Measurements from ENCODE around the gene SLC5A2.
"Not testable (repeated sequence)": the region's sequence is repeated elsewhere in the genome, so short reads cannot be mapped to it uniquely, and the experiment has no call there.

Gene SLC5A2

DNA sequence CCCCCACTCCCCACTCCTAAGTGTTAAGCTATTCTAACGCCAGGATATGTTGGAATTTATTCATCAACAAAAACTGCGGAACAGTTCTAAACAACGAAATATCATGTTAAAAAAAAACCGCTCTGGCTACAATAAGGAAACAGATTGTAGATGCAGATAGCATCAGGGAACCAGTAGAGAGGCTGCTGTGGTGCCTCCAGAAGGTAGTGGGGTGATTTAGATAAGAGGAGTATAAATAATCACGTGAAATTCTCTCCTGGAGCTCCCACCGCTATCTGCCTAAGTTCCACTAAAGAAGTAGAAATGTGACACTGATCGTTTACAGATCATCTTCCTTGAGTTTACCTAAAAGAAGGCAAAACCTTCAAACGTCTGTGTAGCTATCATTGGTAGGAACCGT, 52.8 kb downstream of the SLC5A2 start:
- no peak for DNase-seq (ENCODE audit: low read depth)
- no peak overlapping the region for H3K4me3 ChIP-seq (ENCODE audit: low read length)
- TF ChIP-seq, protein P1, sequence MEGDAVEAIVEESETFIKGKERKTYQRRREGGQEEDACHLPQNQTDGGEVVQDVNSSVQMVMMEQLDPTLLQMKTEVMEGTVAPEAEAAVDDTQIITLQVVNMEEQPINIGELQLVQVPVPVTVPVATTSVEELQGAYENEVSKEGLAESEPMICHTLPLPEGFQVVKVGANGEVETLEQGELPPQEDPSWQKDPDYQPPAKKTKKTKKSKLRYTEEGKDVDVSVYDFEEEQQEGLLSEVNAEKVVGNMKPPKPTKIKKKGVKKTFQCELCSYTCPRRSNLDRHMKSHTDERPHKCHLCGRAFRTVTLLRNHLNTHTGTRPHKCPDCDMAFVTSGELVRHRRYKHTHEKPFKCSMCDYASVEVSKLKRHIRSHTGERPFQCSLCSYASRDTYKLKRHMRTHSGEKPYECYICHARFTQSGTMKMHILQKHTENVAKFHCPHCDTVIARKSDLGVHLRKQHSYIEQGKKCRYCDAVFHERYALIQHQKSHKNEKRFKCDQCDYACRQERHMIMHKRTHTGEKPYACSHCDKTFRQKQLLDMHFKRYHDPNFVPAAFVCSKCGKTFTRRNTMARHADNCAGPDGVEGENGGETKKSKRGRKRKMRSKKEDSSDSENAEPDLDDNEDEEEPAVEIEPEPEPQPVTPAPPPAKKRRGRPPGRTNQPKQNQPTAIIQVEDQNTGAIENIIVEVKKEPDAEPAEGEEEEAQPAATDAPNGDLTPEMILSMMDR (conservative IDR thresholded peaks at IDR 0.05; ENCODE audit: low read depth, low read length), result no peak

DNA sequence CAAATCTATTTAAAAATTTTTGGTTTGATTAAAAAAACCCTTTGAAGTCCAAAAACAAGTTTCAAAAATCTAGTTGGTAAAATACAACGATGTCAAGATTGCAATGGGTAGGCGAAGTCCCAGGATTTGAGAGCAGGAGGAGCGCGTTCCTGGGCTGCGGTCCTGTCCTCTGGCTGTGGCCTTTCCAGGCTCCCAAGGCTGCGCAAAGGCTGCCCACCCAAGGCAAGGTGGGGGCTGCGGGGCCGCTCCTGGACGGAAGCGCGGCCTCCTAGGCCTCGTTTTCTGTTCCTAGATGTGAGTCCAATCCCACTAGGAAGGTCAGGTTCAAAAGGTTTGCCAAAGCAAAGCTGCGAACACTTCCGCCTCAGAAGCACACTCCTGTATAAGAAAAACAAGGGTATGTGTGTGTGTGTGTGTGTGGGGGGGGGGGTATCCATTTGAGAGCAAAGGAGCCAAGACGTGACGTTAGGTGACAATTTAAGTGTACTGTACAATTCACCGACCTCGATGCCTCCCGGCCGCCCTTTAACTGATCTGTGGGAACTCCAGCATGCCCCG, 54.0 kb downstream of the SLC5A2 start:
- TF ChIP-seq, protein P1 (conservative IDR thresholded peaks at IDR 0.05; ENCODE audit: low read depth, low read length), result no peak
- DNase-seq (ENCODE audit: low read depth), result no peak
- H3K4me3 ChIP-seq (ENCODE audit: low read length), result peak overlapping the region; percentile 8

DNA sequence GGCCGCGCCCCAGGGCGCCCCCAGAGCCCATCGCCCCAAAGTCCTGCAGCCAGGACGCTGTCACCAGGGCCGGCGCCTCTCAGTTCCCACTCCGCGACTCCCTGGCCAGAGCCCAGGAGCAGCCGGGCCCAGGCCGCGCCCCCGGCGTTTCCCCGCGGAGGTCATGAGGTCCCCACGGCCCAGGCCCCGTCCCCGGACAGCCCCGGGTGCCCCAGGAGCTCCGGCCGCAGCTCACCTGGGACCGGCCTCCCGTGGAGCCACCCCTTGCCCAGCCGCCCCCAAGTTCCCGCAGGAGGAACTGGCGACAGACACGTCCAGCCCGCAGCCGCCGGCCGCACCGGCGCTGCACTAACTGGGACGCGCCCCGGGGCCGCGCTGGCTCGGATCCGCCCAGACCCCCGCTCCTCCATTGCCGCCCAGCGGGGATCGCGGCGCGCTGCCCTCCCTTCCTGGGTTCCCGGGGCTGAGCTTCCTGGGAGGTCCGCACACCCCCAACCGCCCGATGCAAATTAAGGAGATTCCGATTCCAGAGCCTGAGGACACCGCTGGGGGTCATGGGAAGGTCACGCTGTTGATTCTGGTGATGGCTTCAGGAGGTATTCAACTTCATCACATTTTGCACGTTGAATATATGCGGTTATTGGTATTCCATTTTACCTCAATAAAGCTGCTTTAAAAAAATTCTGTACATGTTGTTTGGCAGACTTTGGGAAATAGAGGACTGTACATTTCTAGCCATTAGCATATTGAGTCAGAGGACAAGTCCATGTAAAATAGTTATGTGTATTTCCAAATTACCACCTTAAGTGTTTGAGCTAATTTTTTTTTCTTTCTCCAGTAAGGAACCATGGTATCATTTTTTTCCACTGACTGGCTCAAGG, 54.7 kb downstream of the SLC5A2 start:
- no peak for DNase-seq (ENCODE audit: low read depth)
- TF ChIP-seq, protein P1 (conservative IDR thresholded peaks at IDR 0.05; ENCODE audit: low read depth, low read length), result no peak
- peak overlapping the region; percentile 39 for H3K4me3 ChIP-seq (ENCODE audit: low read length)

DNA sequence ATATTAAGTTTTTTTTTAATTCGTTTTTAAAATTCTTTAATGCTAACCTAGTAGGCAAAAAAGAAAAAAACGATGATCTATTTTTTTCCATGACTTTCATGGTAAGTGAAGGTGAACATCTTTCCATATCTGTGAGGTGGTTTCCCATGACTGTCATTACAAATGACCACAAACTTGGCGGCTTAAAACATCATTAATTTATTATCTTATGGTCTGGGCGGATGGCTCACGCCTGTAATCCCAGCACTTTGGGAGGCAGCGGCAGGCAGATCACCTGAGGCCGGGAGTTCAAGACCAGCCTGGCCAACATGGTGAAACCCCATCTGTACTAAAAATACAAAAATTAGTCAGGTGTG, 55.3 kb downstream of the SLC5A2 start:
- H3K4me3 ChIP-seq (ENCODE audit: low read length); DNase-seq (ENCODE audit: low read depth): not testable (repeated sequence)

DNA sequence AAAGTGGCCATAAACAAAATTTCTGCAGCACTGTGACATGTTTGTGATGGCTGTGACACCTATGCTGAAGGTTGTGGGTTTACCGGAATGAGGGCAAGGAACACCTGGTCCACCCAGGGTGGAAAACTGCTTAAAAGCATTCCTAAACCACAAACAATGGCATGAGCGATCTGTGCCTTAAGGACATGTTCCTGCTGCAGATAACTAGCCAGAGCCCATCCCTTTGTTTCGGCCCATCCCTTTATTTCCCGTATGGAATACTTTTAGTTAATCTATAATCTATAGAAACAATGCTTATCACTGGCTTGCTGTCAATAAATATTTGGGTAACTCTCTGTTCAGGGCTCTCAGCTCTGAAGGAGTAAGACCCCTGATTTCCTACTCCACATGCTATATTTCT, 56.8 kb downstream of the SLC5A2 start:
- DNase-seq (ENCODE audit: low read depth), result not testable (repeated sequence)

More for the DNA sequence above, 56.8 kb downstream of the SLC5A2 start:
- H3K4me3 ChIP-seq (ENCODE audit: low read length), result not testable (repeated sequence)

Measured in retinal pigment epithelial cell (primary cell).